Psoas muscle (tissue), 8 donors: ENCODE results near the gene WDR7. TPM values are rescaled to one million over a fixed set of nuclear protein-coding genes. Genes with fewer than 3 reads are reported as not detected.

Experiments
- ATAC-seq, 4 donors: fragments of 200-7000 bp; cut with Tn5 transposase; one replicate each; pipeline ENCODE4 v1.9.1; 2020; ENCODE audit warnings: moderate library complexity in 3 of 4, mild to moderate bottlenecking in 2 of 4
- DNase-seq, 2 donors: peaks; one replicate each; pipeline ENCODE4 v3.0.0-alpha.2; 2020
- H3K27ac ChIP-seq: fragments of 200-600 bp; one replicate; pipeline ENCODE4 v1.8.0; 2022
- H3K27me3 ChIP-seq, 3 donors: fragments of 200-600 bp in 1 of 3; one replicate each; pipeline versions ENCODE4 v1.6.1 to v1.8.0; 2013 to 2022; ENCODE audit warnings: low read length in 2 of 3, mild to moderate bottlenecking in 2 of 3, moderate library complexity in 1 of 3; ENCODE audit not compliant: insufficient read depth in 3 of 3
- H3K36me3 ChIP-seq, 2 donors: fragments of 200-600 bp in 1 of 2; one replicate each; pipeline versions ENCODE4 v1.6.1 to v1.8.0; 2013 to 2022; ENCODE audit warnings: low read depth in 1 of 2, mild to moderate bottlenecking in 1 of 2, moderate library complexity in 1 of 2; ENCODE audit not compliant: insufficient read depth in 1 of 2
- H3K4me1 ChIP-seq: fragments of 200-600 bp; one replicate; pipeline ENCODE4 v1.8.0; 2022
- H3K4me3 ChIP-seq: fragments of 200-600 bp; one replicate; pipeline ENCODE4 v1.8.0; 2022; ENCODE audit warnings: mild to moderate bottlenecking
- H3K9me3 ChIP-seq: fragments of 200-600 bp; one replicate; pipeline ENCODE4 v1.8.0; 2022
- WGBS, 3 donors: extraction: QIAGEN DNeasy Blood & Tissue Kit; methylation state at CpG; one replicate each; pipeline versions ENCODE4 v1.1.6 to v1.1.7; 2013; 5-methylcytosine and 5-hydroxymethylcytosine counted together
- intact Hi-C, 2 donors: fragments of 100-400 bp; cut with DNase I; formaldehyde crosslinking; loops; one replicate each; pipeline versions ENCODE4 v1.11.0 to v1.14.2; 2022
- polyA plus RNA-seq, 3 donors: library from polyadenylated mRNA; stranded (reverse); fragments of 200-250 nt; gene quantifications; one replicate each; pipeline ENCODE4 v1.2.3, GENCODE V29; 2013
- total RNA-seq, 4 donors: library from RNA; stranded (reverse); fragmentation: NEBNext Ultra II Directional in 2 of 4; extraction: Animal tissue kit (Norgen Biotek cat#: 25700) in 2 of 4; gene quantifications; one replicate each; pipeline versions ENCODE4 v1.2.1 to v1.2.4, GENCODE V29; 2021 to 2023
- TF ChIP-seq, protein P1 (sequence below): fragments of 200-600 bp; IDR thresholded peaks from one replicate; pipeline ENCODE4 v1.8.0; 2022; ENCODE audit warnings: antibody characterized with exemption
- donor health status: healthy with polysubstance abuse.
- donor health status: DM: no; HTN: no; CAD: no; lungs with moderate emphysema.
- donor health status: Bipolar disorder and iron deficiency.
- donor health status: healthy.
- donor health status: DM: yes; HTN: yes; CAD: no.
- donor health status: DM: no; HTN: no; CAD: no.
- donor health status: DM: no; HTN: no; CAD: no.
- donor health status: DM: yes; HTN: yes; CAD: no.

WDR7 gene
- total and polyA plus RNA-seq, 7 donors: 2.6 to 24.4 (median 15.5) TPM

DNA sequence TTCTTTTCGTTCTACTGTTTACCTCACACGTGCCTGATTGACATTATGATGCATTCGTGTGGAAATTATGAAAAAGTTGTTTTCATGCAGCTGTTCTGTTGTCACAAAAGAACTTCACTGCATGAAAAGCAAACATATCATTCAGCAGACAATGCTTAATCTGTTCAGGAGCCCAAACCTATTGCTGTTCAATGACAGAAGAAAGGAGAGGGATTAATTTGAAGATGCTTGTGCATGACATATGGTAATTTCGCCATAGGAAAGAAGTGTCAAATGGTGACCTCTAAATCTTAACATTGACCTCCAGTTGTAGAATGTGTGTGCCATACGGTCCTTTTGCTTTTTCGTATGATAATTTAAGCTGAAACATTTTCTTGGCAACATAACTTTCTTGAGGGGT, 124.5 kb downstream of the WDR7 start:
- ATAC-seq: no peak
- DNase-seq: no peak
- H3K4me3 ChIP-seq: no peak overlapping the region
- H3K27ac ChIP-seq: no peak overlapping the region
- no peaks in the 10 kb centered on the region for H3K4me1 ChIP-seq
- H3K36me3 ChIP-seq: peaks cover 0 to 12% of the 10 kb centered on the region in 2 donors
- intact Hi-C loops: no loop called here
- H3K9me3 ChIP-seq: no peaks in the 10 kb centered on the region
- H3K27me3 ChIP-seq: no peaks in the 10 kb centered on the region
- 75 to 77% (median 75%) methylated on average over 6 of the region's 6 CpGs for WGBS, 3 donors
- TF ChIP-seq, protein P1, sequence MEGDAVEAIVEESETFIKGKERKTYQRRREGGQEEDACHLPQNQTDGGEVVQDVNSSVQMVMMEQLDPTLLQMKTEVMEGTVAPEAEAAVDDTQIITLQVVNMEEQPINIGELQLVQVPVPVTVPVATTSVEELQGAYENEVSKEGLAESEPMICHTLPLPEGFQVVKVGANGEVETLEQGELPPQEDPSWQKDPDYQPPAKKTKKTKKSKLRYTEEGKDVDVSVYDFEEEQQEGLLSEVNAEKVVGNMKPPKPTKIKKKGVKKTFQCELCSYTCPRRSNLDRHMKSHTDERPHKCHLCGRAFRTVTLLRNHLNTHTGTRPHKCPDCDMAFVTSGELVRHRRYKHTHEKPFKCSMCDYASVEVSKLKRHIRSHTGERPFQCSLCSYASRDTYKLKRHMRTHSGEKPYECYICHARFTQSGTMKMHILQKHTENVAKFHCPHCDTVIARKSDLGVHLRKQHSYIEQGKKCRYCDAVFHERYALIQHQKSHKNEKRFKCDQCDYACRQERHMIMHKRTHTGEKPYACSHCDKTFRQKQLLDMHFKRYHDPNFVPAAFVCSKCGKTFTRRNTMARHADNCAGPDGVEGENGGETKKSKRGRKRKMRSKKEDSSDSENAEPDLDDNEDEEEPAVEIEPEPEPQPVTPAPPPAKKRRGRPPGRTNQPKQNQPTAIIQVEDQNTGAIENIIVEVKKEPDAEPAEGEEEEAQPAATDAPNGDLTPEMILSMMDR: no peak

DNA sequence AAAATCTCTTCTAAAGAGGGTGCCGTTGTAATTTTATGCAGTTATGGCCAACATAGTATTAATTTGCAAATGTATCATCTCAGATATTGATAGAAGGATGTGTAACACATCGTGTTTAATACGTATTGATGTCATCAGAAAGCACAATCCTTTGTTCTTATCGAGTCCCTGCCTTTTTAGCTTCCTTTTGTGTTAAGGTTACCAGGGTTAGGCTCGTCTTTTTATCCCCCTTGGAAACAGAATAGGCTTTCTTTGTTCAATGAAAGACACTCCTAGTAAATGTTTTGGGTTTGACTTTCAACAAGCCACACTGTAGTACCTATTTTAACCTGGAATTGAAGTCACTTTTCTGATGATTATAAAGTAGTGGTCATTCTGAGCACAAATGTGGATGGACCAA, 136.2 kb downstream of the WDR7 start:
- DNase-seq (no peak), ATAC-seq (no peak)
- H3K27me3 ChIP-seq: no peaks in the 10 kb centered on the region
- H3K27ac ChIP-seq: no peak overlapping the region
- H3K4me3 ChIP-seq: no peak overlapping the region
- TF ChIP-seq, protein P1: no peak
- 91 to 93% (median 93%) methylated on average over 5 of the region's 5 CpGs for WGBS, 3 donors
- H3K36me3 ChIP-seq: peaks cover 0 to 30% of the 10 kb centered on the region in 2 donors
- intact Hi-C loops: no loop called here
- no peaks in the 10 kb centered on the region for H3K4me1 ChIP-seq
- H3K9me3 ChIP-seq: no peaks in the 10 kb centered on the region

DNA sequence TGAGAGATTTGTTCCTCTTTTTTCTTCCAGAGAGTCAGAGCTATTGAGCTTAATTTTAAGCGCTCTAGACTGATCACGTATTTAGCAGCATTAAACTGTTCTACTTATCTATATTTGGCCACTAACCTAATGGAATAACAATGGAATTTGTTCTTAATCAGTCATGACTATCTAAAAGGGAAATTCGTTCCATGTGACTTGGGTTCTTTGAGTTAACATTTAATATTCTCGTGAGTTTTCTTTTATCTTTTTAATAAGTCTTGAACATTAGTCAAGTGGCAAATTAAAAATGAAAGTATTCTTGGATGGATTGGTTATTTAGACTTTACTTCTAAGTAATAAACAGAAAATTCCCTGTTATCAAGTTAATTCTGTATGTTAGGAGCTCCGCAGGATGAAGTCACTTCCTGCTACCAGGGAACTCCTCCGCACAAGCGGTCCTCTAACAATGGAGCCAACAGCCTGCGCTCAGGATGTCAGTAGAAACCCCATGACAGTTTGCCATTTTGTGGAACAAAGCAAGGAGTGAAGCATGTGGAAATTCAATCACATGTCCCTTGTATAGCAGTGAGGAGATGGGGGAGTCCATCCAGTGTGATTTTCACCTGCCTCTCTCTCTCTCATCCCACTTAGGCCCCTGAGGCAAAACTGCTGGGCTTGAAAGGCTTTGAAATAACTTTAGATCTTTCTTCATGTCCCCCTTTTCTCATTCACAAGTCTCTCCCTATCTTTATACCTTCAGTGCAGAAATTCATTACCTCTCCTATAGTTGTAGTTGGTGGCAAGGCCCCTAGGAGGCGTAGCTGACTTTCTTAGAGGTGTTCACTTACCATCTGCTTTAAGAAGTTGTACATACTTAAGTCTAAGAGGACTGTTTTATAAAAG, 138.1 kb downstream of the WDR7 start:
- TF ChIP-seq, protein P1: peak; percentile 24
- Histone ChIP-seq H3K4me3 (no peak overlapping the region), H3K9me3 (no peaks in the 10 kb centered on the region), H3K4me1 (no peaks in the 10 kb centered on the region), H3K36me3 (peaks cover 0 to 21% of the 10 kb centered on the region in 2 donors), H3K27ac (peak overlapping the region; percentile 62), H3K27me3 (no peaks in the 10 kb centered on the region)
- WGBS, 3 donors: 79 to 85% (median 84%) methylated on average over 9 of the region's 9 CpGs
- peak in 1 of 2 donors; percentile 30 for DNase-seq
- intact Hi-C loops: no loop called here
- ATAC-seq: peak in 2 of 4 donors; percentile 19 to 48

DNA sequence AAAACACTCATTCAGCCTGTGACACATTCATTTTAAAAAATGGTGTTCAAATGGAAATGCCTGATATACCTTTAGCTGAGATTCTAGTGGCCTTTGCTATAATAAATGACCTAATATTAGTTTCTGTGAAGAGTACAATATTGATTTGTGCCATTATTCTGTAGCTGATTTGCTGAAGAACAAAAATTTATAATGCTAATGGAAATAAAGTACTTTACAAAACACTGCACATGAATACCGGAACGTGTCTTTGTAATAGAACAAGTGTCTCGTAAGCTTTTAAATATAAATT, 138.7 kb downstream of the WDR7 start:
- no peak for ATAC-seq
- H3K27ac ChIP-seq: peak overlapping the region; percentile 51

More for the DNA sequence above, 138.7 kb downstream of the WDR7 start:
- H3K4me1 ChIP-seq: no peaks in the 10 kb centered on the region
- WGBS, 3 donors: 93 to 98% (median 96%) methylated on average over 3 of the region's 3 CpGs
- H3K4me3 ChIP-seq: no peak overlapping the region
- intact Hi-C loops: no loop called here
- DNase-seq: no peak
- no peaks in the 10 kb centered on the region for H3K9me3 ChIP-seq
- TF ChIP-seq, protein P1: no peak
- H3K36me3 ChIP-seq: peaks cover 0 to 17% of the 10 kb centered on the region in 2 donors
- no peaks in the 10 kb centered on the region for H3K27me3 ChIP-seq
